GM21717 (cell line): ENCODE measurements around the gene PRXL2C.
"Not testable (repeated sequence)": the region's sequence is repeated elsewhere in the genome, so short reads cannot be mapped to it uniquely, and the experiment has no call there.

Experiments used
- ATAC-seq: cut with Tn5 transposase; IDR thresholded peaks from one replicate; pipeline ENCODE4 v1.9.1; 2021; ENCODE audit warnings: mild to moderate bottlenecking, moderate library complexity; ENCODE audit not compliant: unreplicated experiment

Gene PRXL2C

DNA sequence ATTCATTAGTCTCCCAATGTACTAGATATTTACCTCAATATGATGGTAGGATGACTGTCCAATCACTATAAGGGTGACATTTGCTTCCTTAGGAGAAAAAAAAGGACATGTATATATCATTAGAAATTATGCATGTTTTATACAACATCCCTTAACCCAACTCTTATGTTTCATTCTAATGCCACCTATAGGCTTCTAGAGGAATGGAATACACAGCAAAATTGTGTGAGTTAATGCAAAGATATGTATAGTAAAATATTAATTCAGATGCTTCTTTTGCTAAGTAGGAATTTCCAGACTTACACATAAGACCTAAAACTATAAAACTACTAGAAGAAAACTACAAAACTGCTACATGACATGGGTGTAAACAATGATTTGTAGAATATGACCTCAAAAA, 3.5 kb downstream of the PRXL2C start:
- ATAC-seq = no peak

DNA sequence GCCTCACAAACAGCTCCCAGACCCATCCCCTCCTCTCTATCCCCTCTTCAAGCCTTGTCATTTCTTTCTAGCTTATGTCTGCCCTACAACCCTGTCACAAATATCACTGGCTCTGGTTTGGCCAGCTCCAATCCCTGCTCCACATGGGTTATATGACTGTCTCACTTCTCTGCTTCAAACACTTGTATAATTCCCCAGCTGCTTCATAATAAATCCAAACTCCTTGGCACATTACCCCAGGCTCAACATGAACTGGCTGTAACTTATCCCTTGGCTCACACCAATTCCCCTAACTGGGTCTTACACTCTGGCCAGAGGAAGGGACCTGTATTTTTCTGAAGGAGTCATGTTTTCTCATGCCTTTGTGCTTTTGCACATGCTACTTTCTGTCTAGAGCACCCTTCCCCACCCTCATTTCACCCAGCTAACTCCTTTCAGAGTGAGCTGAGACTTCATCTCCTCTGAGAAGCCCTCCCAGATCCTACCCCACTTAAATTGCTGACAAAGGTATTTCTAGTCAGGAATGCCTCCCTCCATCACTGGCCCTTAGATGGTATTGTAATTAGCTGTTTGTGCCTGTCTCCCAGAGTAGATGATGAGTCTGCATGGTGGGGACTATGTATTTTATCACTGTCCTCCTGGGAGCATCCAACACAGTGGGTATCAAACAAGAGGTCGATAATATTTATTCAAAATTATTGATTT, 5.3 kb downstream of the PRXL2C start:
- no peak for ATAC-seq

DNA sequence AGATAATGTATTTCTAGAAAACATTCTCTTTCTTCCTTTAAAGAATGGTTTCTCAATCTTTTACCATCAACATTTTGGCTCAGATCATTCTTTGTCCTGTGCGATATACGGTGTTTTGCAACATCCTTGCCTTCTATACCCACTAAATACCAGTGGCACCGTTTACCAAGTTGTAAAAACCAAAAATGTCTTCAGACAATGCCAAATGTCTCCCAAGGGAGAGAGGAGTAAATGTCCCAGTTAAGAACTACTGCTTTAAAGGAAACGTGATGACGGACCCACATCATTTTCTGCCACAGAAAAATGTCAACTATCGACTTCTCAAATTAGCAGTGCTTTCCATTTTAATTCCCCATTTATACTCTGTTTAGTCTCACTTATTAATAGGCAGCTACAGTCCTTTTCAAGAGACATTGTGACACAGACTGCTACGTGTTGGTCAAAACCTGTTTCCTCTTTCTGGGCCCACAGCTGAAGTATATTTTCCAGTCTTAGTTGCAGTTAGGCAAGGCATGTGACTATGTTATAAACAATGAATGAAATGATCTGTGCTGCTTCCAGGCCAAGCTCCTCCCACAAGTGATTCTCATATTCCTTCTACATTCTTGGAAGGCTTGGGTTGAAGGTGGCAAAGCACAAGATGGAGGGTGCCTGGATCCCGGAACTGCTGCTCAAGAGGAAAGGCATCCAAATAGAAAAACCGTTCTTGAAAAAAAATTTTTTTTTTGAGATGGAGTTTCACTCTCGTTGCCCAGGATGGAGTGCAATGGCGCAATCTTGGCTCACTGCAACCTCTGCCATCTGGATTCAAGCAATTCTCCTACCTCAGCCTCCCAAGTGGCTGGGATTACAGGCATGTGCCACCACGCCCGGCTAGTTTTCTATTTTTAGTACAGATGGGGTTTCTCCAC, 8.8 kb downstream of the PRXL2C start:
- ATAC-seq = no peak

DNA sequence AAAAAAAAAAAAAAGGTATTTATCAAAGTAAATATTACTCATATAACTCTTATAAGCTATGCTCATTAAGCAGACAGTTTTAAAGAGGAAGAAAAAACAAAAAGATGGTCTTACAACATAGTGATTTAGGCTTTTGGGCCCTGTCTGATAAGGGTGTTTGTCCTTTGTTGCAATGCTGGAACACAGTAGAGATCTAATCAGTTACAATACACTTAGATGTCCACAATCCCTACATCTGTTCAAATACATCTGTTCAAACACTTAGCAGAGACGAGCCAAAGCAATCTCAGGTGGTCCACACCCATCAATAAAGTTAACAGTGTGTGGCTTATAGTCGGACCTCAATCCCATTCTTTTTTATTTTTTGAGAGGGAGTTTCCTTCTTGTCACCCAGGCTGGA, 11.0 kb downstream of the PRXL2C start:
- ATAC-seq = no peak

DNA sequence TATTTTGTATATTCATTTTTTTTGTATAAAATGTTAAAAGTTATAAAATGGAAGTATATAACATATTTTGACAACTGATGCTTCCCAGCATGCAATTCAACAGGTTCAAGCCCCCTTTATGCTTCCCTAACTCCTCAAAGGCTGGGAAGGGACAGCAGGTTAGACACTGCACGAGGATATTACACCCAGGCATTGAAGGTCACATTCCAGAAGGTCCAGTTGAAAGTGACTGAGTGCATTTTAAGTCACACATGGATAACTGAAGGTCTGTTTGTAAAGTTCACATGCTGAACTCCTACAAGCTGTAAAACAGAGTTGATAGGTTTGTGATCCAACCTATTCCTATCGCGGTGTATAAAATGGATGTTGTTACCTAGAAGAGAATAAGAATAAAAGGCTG, 13.6 kb downstream of the PRXL2C start:
- ATAC-seq = no peak

DNA sequence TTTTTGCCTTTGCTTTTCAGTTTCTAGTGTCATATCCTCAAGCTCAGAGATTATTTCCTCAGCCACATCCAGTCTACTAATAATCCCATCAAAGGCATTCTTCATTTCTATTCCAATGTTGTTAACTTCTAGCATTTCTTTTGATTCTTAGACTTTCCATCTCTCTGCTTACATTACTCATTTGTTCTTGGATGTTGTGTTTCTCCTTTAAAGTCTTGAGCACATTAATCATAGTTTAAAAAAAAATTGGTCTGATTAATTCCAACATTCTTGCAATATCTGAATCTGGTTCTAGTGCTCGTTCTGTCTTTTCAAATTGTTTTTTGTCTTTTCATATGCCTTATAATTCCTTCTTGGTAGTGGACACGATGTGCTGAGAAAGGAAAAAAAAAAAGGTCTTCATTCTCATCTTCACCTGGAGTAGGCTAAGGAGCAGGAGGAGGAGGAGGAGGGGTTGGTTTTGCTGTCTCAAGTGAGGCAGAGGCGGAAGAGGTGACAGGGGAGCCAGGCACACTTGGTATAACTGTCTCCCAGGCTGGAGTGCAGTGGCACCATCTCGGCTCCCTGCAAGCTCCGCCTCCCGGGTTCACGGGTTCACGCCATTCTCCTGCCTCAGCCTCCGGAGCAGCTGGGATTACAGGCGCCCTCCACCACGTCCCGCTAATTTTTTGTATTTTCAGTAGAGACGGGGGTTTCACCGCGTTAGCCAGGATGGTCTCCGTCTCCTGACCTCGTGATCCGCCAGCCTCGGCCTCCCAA, 16.3 kb downstream of the PRXL2C start:
- no peak for ATAC-seq

DNA sequence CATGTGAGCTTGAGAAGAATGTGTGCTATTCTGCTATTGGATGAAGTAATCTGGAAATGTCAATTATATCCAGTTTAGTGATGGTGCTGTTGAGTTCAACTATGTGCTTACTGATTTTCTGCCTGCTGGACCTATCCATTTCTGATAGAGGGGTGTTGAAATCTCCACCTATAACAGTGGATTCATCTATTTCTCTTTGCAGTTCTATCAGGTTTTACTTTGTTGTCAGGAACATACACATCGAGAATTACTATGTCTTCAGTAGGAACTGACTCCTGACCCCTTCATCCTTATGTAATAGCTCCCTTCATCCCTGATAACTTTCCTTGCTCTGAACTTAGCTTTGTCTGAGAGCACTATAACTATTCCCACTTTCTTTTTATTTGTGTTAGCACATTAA, 18.7 kb downstream of the PRXL2C start:
- no peak for ATAC-seq

DNA sequence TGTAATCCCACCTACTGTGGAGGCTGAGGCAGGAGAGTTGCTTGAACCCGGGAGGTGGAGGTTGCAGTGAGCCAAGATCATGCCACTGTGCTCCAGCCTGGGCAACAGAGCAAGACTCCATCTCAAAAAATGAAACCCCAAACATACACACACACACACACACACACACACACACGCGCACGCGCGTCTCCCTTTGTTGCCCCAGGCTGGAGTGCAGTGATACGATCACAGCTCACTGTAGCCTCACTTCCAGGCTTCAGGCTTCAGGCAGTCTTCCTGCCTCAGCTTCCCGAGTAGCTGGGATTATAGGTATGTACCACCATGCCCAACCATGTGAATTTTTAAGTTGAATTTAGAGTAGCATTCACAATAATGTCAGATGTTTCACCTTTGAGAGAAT, 21.5 kb downstream of the PRXL2C start:
- not testable (repeated sequence) for ATAC-seq

DNA sequence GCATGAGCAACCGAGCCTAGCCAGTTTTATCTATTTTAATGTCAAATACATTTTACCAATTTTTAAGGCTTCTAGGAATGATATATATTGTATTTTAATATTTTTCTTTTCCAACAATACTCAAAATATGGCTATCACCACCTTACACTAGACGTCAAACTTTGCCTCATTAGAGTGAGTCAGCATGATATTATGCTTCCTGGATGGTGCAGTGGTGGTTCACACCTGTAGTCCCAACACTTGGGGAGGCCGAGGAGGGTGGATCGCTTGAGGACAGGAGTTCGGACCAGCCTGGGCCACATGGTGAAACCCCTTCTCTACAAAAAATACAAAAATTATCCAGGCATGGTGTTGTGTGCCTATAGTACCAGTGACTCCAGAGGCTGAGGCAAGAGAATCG, 28.2 kb downstream of the PRXL2C start:
- ATAC-seq = no peak

DNA sequence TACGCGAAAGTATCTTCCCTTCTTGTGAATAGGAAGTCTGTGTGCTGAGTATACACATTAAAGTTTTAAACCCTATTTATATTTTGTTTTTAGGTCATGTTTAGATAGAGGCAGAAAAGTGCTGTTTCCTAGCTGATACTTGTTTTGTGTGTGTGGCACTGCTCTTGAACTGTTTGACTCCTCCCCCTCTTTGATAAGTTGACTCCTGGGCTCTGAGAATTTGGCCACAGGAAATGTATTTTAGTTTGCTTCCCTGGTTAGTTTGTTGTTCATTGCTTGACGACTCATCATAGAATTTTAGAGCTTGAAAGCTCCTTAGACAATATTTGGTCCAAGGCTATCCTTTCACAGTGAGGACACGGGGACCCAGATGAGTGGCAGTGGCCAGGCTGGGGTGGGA, 33.5 kb downstream of the PRXL2C start:
- no peak for ATAC-seq

DNA sequence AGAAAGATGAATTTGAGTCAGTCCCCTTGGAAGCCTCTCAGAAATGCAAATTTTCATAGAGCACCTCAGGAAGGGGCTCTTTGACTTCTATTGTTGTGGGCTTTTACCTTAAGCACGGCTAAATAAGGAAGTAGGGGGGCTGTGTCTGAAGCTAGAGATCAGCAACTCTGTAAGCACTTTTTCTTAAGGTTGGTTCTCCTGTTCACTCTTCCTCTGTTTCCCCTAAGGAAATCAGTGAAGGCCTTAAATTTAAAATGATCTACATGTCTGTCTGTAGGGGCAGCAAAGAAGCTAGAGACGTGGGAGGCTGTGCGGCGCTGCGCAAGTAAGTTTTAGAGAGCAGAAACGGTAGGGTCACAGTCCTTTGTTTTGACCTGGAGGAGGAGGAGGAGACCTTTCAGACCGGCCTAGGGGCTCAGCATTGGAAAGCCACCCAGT, 34.3 kb downstream of the PRXL2C start:
- ATAC-seq = no peak

DNA sequence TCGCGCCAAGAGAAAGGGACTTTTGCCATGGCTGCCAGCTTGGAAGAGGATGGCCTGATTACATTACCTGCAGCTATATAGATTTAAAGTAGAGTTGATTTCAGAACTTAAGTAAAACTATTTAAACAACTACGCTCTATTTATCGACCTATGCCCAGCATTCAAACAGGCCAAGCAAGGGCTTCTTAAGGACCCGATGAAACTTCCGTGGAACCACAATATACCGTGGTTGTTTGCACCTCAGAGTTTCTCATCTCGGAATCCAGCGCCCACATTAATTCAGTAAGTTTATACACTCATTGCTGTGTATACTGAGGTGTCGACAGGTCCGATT, 35.0 kb downstream of the PRXL2C start:
- no peak for ATAC-seq

DNA sequence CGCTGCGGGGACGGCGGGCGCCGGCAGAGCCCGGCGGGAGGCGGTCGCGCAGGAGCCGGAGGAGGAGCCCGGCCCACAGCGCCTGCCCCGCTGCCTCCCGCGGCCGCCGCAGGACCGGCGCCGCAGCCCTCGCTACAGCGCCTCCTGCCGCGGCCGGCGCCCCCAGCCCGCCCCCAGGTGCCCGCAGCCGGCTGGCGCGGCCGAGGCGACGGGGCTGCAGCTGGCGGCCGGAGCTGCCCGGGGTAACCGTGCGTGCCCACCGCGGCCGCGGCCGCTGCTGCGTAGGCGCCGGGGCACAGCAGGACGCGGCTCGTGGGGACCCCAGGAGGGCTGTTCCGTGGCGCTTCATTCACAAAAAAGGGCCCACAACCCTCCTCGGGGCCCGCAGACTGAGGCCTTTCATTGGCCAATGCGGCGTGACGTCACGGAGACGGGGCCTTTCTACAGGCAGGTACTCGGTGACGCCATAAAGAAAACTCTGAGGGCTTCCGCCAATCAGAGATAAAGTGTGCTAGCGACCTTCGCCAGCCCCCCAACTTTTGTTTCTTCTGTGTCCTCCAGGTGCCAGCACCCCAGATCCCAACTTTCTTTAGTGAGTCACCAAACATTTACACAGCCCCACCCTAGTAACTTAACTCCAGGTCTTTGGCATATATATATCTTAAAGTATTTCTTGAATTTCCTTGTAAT, 35.5 kb downstream of the PRXL2C start, which contains the start of gene CDC14B:
Gene CDC14B, minus strand, starts transcription at position 353 of the 690 bp plus-strand sequence. CDS start 465 bp downstream, outside the sequence.
- no peak for ATAC-seq

DNA sequence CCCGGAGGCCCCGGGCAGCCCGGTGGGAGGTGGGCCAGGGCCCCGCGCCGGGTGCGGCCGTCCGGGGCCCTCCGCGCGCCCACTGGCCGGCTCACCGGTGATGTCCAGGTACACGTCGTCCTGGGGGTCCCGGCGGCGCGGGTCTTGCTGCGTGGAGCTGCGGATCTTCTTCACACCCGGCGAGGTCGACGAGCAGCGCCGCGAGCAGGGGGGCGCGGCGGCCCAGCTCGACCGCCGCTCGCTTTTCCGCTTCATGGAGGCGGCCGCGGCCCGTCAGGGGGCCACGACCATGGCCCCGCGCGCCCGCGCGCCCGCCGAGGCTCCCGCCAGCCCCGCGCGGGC, 36.0 kb downstream of the PRXL2C start:
- no peak for ATAC-seq

DNA sequence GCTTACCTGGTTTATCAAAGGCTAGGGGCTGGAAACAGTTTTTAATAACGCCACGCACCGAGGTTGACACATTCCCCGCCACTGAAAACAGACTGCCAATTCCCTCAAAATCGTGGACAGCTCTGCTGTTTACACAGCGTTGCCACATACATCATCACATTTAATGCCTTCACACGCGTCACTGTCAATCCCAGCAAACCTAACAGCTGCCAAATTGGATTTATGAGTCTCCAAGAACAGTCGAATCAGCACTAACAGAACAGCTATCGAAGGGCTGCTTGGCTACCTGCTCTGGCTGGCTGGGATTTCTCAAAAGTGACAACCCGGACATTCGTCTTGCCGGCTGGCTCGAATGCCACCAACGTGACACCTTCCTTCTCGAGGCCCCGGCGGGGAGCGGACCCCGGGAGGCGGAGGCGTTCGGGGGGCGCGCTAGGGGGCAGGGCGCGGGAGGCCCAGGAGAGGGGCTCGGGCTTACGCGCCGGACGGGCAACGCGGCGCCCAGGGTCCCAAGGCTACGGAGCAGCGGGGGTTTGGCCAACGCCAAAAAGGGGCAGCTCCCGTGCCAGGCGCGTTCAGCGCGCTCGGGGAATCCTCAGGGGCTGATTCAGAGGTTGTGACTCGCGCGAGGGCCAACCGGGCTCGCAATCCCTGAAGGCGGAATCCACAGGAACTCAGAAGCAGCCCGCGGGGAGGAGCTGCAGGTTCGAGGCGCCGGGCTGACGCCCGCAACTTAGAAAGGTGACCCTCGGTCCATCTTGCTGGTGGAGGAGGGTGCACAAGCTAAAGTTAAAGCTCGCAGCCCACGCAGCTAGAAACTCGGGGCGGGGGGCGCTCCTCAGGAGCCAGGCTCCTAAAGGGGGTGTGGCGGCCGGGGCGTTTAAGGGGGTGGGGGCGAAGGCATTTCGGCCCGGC, 36.7 kb downstream of the PRXL2C start:
- no peak for ATAC-seq

DNA sequence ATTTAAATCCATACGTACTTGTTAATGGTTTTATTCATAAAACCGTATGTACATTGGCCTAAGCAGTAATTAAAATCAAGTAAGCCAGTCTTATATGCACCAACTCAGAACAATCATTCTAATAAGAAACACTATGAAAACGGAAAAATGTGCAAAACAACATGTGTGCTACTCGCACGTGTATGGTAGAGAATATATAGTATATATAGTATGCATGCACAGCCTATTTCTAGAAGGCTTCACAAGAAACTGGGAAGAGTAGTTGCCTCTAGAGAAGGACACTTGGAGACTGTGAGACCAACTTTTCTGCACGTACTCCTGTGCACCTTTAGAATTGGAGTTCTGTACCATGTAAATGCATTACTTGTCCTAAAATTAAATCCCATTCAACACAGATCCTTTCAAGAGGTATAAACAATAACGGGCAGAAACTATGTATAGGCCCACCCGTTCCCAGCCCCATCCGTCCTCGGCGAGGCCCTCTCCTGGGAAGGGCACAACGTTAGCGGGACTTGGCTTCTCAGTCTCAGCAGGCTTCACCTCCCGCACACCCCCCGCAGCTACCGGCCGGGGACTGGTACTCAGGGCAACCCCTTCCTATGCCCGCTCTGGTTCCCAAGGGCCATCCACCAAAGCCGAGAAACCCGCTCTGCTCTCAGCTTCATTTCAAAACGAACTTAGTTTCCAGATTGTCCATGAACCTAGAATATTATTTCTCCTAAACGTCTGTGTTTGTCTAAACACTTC, 37.5 kb downstream of the PRXL2C start:
- ATAC-seq = no peak

DNA sequence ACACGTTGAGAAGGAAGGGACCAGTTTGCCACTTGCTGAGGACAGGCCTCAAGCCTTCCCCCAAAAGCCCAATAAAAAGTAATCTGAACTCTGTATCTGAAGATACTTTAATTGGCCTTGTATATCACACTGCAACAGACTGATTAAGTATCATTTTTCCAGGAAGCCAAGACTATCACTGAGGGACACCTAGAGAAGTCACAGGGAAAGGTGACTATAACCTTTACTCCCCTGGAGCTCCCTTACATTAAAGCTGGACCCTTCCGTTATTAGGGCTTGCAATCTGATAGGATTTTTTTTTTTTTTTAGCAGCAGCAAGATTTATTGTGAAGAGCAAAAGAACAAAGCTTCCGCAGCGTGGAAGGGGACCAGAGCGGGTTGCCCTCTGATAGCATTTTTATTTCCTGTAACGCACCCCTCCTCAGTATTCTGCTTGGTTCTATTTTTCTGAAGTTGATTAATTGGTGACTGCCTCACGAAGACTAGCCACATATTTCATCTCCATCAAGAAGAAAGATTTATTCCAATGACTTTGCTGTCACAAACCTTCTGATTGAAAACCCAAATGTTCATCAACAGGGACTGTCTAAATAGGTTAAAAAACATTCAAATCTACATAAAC, 38.2 kb downstream of the PRXL2C start:
- no peak for ATAC-seq

DNA sequence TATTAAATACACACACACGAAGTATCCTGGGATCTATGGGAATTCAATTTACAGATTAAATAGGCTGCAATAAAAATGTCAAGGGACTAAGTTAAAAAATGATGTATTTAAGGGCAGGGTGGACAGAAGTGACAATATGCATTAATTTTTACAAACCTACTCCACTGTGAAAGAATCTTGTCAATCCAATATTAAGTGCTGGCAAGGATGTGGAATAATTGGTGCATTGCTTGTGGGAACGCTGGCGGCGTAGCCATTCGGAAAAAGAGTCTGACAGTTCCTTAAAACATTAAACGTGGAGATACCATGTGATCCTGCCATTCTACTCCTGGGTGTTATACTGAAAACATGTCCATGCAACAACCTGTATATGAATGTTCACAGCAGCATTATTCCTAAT, 39.7 kb downstream of the PRXL2C start:
- ATAC-seq = no peak

DNA sequence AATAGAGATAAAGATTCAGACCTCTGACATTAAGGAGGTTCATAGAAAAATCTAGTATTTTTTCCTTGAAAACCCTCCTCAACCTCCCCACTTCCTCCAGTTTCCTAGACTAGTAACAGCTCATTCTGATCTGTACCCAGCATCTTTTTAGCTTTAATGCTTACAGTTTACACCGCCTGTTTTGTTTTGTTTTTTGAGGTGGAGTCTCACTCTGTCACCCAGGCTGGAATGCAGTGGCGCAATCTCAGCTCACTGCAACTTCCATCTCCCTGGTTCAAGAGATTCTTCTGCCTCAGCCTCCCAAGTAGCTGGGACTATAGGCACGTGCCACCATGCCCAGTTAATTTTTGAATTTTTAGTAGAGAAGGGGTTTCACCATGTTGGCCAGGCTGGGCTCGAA, 40.5 kb downstream of the PRXL2C start:
- not testable (repeated sequence) for ATAC-seq
